Astrocyte (in vitro differentiated cells and primary cell): ENCODE data around the gene TM2D1. TPM values are rescaled to one million over a fixed set of nuclear protein-coding genes. Genes with fewer than 3 reads are reported as not detected.

Experiments
- DNase-seq: peaks from one replicate; pipeline ENCODE4 v3.0.0-alpha.2; 2010; ENCODE audit warnings: low read depth
- FAIRE-seq: peaks from 2 replicates; lab custom pipeline; 2011; peaks lifted over from hg19 to GRCh38; lab: Jason Lieb, UNC
- H2AFZ ChIP-seq: 2 replicates; pipeline ENCODE4 v1.6.0; 2012; ENCODE audit warnings: low read depth, low read length, inconsistent platforms
- H3K27ac ChIP-seq: 2 replicates; pipeline ENCODE4 v1.5.1; 2011; ENCODE audit warnings: low read depth, low read length, inconsistent platforms
- H3K27me3 ChIP-seq: 2 replicates; pipeline ENCODE4 v1.6.0; 2011; ENCODE audit warnings: low read length, inconsistent platforms; ENCODE audit not compliant: insufficient read depth
- H3K36me3 ChIP-seq: 2 replicates; pipeline ENCODE4 v1.5.1; 2011; ENCODE audit warnings: low read length, inconsistent platforms; ENCODE audit not compliant: insufficient read depth
- H3K4me1 ChIP-seq: 2 replicates; pipeline ENCODE4 v1.5.1; 2011; ENCODE audit warnings: low read length, inconsistent platforms; ENCODE audit not compliant: insufficient read depth
- H3K4me2 ChIP-seq: 2 replicates; pipeline ENCODE4 v1.6.0; 2012; ENCODE audit warnings: low read length, inconsistent platforms
- H3K4me3 ChIP-seq: 2 replicates; pipeline ENCODE4 v1.5.1; 2011; ENCODE audit warnings: low read depth, mild to moderate bottlenecking, low read length, inconsistent platforms; ENCODE audit not compliant: insufficient read depth
- H3K79me2 ChIP-seq: 2 replicates; pipeline ENCODE4 v1.6.0; 2012; ENCODE audit warnings: mild to moderate bottlenecking, low read length, inconsistent platforms; ENCODE audit not compliant: insufficient read depth
- H3K9ac ChIP-seq: 2 replicates; pipeline ENCODE4 v1.6.0; 2012; ENCODE audit warnings: mild to moderate bottlenecking, low read length, inconsistent platforms
- H3K9me3 ChIP-seq: 2 replicates; pipeline ENCODE4 v1.5.1; 2012; ENCODE audit warnings: low read depth, mild to moderate bottlenecking, low read length, inconsistent platforms; ENCODE audit not compliant: insufficient read depth
- H4K20me1 ChIP-seq: 2 replicates; pipeline ENCODE4 v1.6.0; 2012; ENCODE audit warnings: low read length, inconsistent platforms; ENCODE audit not compliant: insufficient read depth
- H3K27ac Mint-ChIP-seq: one replicate; pipeline ENCODE4 v1.8.0; 2021; ENCODE audit warnings: mild to moderate bottlenecking, mixed read lengths; ENCODE audit not compliant: unreplicated experiment
- H3K27me3 Mint-ChIP-seq: one replicate; pipeline ENCODE4 v1.8.0; 2021; ENCODE audit warnings: low read depth, mixed read lengths; ENCODE audit not compliant: unreplicated experiment
- H3K36me3 Mint-ChIP-seq: one replicate; pipeline ENCODE4 v1.8.0; 2021; ENCODE audit warnings: low read depth, mixed read lengths; ENCODE audit not compliant: unreplicated experiment
- H3K4me1 Mint-ChIP-seq: one replicate; pipeline ENCODE4 v1.8.0; 2021; ENCODE audit warnings: low read depth, mixed read lengths; ENCODE audit not compliant: unreplicated experiment
- H3K4me3 Mint-ChIP-seq: one replicate; pipeline ENCODE4 v1.8.0; 2021; ENCODE audit warnings: mild to moderate bottlenecking, moderate library complexity, mixed read lengths; ENCODE audit not compliant: unreplicated experiment
- H3K9me3 Mint-ChIP-seq: one replicate; pipeline ENCODE4 v1.8.0; 2021; ENCODE audit warnings: mild to moderate bottlenecking, mixed read lengths; ENCODE audit not compliant: unreplicated experiment
- CTCF ChIP-seq: IDR thresholded peaks from 2 replicates; pipeline ENCODE4 v1.5.1; 2011; ENCODE audit warnings: low read depth, mild to moderate bottlenecking, inconsistent platforms, low read length, moderate library complexity; ENCODE audit not compliant: insufficient read depth
- EZH2 ChIP-seq: IDR thresholded peaks from 2 replicates; pipeline ENCODE4 v1.6.1; 2012; ENCODE audit warnings: mild to moderate bottlenecking, low read length, inconsistent platforms; ENCODE audit not compliant: insufficient read depth
- total RNA-seq: library from RNA; stranded (reverse); gene quantifications from 2 replicates; pipeline ENCODE4 v1.2.1, GENCODE V29; 2021

TM2D1 gene
- total RNA-seq, 1 donor from 2014 or later, result 33.3 TPM

DNA sequence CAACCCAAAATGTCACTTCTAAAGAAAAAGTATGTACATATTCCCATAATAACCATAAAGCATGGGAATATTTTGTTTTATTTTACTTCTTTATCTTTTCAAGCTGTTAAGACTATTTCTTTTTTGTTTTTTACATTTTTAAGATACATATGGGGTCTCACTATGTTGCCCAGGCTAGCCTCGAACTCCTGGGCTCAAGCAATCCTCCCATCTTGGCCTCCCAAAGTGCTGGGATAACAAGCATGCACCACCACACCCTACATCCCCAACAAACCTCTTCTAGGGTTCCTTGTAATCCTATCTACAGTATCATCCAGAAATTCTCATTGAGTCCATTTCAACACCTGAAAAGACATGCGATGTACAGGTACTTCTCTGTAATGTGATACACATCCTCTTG lies 87.5 kb downstream of the TM2D1 start:
- no peaks in the 10 kb centered on the region for H3K4me1 Mint-ChIP-seq
- no peak overlapping the region for H2AFZ ChIP-seq
- FAIRE-seq (no peak), DNase-seq (no peak)
- no peaks in the 10 kb centered on the region for H4K20me1 ChIP-seq
- H3K9me3 ChIP-seq, result no peaks in the 10 kb centered on the region
- H3K27me3 ChIP-seq, result peaks cover 4% of the 10 kb centered on the region
- H3K9ac ChIP-seq, result no peak overlapping the region
- no peaks in the 10 kb centered on the region for H3K4me1 ChIP-seq
- peaks cover 12% of the 10 kb centered on the region for H3K27me3 Mint-ChIP-seq
- TF ChIP-seq CTCF (no peak), EZH2 (no peak)
- no peak overlapping the region for H3K4me3 ChIP-seq
- no peak overlapping the region for H3K4me3 Mint-ChIP-seq
- H3K36me3 Mint-ChIP-seq, result no peaks in the 10 kb centered on the region
- H3K36me3 ChIP-seq, result no peaks in the 10 kb centered on the region
- no peak overlapping the region for H3K27ac ChIP-seq
- no peaks in the 10 kb centered on the region for H3K79me2 ChIP-seq
- no peak overlapping the region for H3K4me2 ChIP-seq
- no peaks in the 10 kb centered on the region for H3K9me3 Mint-ChIP-seq
- H3K27ac Mint-ChIP-seq, result no peak overlapping the region

DNA sequence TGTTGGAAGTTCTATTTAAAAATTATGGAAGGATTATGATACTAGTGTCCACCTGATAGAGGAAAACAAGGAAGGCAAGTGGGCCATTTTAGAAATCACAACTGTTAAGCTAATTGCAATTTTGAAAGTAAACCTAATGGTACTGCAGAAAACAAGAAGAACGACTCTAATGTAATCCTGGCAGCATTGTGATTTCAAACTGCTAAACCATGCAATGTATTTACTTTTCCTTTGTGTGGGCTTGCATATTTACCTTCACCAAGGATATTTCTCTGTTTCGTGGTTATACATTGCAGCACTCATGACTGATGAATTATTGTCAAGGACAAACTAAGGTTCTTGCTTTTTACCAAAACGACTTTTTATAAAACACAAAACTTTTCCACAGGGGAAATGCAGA lies 88.1 kb downstream of the TM2D1 start:
- H3K27ac Mint-ChIP-seq, result no peak overlapping the region
- no peak for DNase-seq
- peaks cover 12% of the 10 kb centered on the region for H3K27me3 Mint-ChIP-seq

More for the DNA sequence above, 88.1 kb downstream of the TM2D1 start:
- TF ChIP-seq CTCF (no peak), EZH2 (no peak)
- H3K36me3 Mint-ChIP-seq, result no peaks in the 10 kb centered on the region
- no peaks in the 10 kb centered on the region for H4K20me1 ChIP-seq
- H3K4me1 Mint-ChIP-seq, result no peaks in the 10 kb centered on the region
- no peaks in the 10 kb centered on the region for H3K79me2 ChIP-seq
- H3K9ac ChIP-seq, result no peak overlapping the region
- H3K27ac ChIP-seq, result no peak overlapping the region
- no peak overlapping the region for H3K4me3 Mint-ChIP-seq
- H3K9me3 ChIP-seq, result no peaks in the 10 kb centered on the region
- no peak for FAIRE-seq
- H3K27me3 ChIP-seq, result peaks cover 4% of the 10 kb centered on the region
- H3K36me3 ChIP-seq, result no peaks in the 10 kb centered on the region
- H3K4me2 ChIP-seq, result no peak overlapping the region
- no peak overlapping the region for H3K4me3 ChIP-seq
- H3K4me1 ChIP-seq, result no peaks in the 10 kb centered on the region
- H2AFZ ChIP-seq, result no peak overlapping the region
- H3K9me3 Mint-ChIP-seq, result no peaks in the 10 kb centered on the region
